HG03442 (cell line): ENCODE results near the gene CENPO.
"Not testable (repeated sequence)": the region's sequence is repeated elsewhere in the genome, so short reads cannot be mapped to it uniquely, and the experiment has no call there.

ENCODE experiments used
- ATAC-seq: cut with Tn5 transposase; IDR thresholded peaks from one replicate; pipeline ENCODE4 v1.9.1; 2021; ENCODE audit warnings: mild to moderate bottlenecking, moderate library complexity; ENCODE audit not compliant: unreplicated experiment

The CENPO gene

DNA sequence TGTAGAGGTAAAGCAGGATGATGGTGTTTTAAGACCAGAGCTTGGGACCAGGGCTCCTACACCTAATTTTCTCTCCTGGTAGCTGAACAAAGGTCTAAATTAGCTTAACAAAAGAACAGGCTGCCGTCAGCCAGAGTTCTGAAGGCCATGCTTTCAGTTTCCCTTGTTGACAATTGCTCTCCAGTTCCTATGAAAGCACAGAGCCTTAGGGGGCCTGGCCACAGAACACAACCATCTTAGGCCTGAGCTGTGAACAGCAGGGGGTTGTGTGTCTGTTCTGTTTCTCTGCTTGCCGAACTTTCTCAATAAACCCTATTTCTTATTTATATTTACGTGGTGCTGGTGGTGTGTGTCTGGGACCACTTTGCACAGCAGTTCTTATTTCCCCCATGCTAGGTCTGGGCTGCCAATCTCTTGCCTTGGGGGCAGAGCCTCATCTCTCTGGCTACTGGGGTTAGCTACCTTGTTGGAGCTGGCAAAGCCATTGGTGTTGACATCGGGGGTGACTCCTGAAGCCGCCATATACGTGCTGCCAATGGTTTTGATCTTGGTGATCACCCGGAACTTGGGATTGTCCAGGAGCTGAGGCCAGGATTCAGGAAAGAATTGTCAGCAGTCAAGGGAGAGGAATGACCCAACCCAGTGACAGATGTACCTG is 29.0 kb downstream of the CENPO start:
- no peak for ATAC-seq

GRCh38 chr2:24824071-24824588 is 30.9 kb downstream of the CENPO start:
- ATAC-seq, result no peak

DNA sequence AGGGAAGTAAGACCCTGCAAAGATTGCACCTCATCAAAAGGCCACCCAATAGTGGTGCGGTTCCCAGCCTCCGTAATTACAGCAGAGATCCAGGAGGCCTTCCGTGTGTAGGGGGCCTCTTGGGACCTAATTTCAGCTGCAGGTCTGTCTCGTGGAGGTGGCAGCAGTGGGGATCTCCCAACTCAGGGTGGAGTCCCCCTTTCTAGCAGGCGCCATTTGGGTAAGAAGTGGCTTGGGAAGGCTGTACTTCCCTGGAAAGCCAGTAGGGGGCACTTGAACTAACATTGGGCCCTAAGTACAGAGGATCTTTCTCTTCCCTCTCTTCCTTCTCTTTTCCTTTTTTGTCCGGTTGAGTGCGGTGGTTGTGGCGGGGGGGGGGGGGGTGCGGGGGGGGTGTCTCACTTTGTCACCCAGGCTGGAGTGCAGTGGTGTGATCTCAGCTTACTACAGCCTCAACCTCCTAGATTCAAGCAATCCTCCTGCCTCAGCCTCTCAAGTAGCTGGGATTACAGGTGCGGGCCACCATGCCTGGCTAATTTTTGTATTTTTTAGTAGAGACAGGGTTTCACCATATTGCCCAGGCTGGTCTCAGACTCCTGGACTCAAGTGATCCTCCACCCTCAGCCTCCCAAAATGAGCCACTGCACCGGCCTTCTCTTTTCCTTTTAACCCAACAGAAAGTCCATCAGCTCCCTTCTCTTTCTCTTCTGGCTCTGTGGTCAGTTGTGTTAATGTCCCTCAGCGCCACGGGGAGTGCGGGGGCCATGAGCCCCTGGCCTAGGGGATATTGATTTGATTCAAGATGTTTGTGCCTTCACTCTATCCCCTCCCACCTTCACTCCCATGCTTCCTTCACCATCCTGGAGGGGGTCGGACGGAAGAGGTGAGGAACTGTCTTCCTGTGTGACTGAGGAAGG is 32.0 kb downstream of the CENPO start:
- ATAC-seq, result no peak

- no peak for ATAC-seq
Measured at GRCh38 chr2:24825883-24826772, 32.9 kb downstream of the CENPO start.

GRCh38 chr2:24826773-24827145 is 33.5 kb downstream of the CENPO start:
- no peak for ATAC-seq

GRCh38 chr2:24827321-24828237 is 34.4 kb downstream of the CENPO start:
- peak; percentile 74 for ATAC-seq

DNA sequence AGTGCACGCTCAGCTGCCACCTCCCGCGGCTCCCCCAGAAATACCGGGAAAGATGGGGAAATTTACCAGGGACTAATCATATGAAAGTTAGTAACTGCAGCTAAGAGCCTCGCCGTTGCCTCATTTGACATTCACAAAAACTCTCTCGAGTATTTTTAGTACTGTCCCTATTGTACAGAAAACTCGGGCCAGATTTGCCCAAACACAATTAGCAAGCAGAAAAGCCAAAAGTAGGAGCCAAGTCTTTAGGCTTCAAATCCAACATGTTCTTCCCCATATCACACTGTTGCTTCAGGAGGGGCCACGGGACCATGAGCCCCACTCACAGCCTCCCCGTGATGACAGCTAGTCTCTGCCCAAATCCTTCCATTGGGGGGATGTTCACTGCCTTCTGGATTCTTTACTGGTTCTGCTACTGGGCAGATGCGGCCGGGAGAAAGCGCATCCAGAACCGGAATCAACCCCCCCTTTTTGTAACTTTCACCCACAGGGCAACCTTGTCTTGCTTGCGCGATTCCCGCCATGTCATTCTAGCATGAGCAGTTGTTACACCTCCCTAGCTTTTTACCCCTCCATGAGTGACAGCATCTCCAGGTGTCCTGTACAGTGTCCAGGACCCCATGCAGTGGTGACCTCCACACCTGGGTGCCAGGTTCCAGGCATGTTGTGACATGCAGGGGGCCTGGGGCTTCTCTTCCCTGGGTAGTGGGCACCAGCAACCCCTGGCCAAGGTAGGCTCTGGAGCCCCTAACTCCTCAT is 35.2 kb downstream of the CENPO start:
- no peak for ATAC-seq

- ATAC-seq, result no peak
Measured at GRCh38 chr2:24830351-24830750, 37.1 kb downstream of the CENPO start.

DNA sequence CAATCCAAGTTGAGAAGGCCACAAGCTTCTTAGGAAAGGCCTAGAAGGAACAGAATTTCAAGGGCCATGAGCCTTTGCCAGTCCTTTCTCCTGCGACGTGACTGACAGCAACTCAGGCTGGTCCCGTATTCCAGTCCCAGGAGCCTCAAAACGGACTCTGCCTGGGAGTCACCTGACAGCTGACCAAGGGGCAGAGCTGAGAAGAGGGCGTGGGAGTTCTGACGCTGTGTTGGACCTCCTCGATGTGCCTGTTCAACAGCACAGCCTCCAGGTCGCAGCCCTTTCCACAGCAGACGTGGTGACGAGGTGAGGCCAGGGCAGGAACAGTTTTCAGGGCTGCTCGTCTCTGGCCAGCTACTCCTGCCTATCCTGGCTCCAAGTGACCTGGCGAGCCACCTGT is 37.6 kb downstream of the CENPO start:
- ATAC-seq, result no peak

- ATAC-seq, result no peak
Measured at GRCh38 chr2:24831221-24832072, 38.2 kb downstream of the CENPO start.

GRCh38 chr2:24832073-24832461 is 38.8 kb downstream of the CENPO start:
- no peak for ATAC-seq

GRCh38 chr2:24832521-24832920 is 39.3 kb downstream of the CENPO start:
- ATAC-seq, result no peak

- no peak for ATAC-seq
Measured at GRCh38 chr2:24832931-24833701, 39.9 kb downstream of the CENPO start.

GRCh38 chr2:24833821-24834732 is 40.9 kb downstream of the CENPO start:
- ATAC-seq, result no peak

DNA sequence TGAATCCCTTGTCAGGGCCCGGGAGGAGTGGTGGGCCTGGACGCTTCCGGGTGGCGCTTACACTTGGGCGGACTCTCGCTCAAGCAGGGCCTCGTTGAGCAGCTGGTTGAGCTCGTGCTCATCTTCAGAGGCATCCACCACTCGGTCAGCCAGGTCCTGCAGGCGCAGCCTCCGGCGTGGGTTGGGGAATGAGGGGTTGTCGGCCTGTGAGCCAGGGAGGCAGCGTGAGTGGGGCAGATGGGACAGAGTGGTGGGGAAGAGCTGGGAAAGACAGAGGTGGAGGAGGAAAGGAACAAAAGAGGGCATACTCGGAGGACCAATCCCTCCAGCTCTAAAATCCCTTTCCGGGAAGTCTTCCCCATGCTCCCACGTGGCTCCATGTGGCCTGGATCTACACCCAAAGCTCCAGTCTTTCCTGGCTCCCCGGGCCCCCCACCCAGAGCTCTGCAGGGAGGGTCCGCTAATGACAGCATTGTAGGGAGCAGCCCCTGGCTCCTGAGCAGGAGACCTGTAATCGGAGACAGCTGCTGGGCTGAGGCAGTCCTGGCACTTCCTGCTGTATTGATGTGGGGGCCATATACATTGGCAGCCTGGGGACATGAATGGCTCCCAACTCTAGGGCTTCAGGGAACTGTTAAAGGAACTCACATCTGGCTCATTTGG is 41.6 kb downstream of the CENPO start:
- no peak for ATAC-seq

- ATAC-seq, result not testable (repeated sequence)
Measured at GRCh38 chr2:24835411-24835810, 42.2 kb downstream of the CENPO start.
